B cell (primary cell): ENCODE measurements around the gene HNRNPLL. TPM values are rescaled to one million over a fixed set of nuclear protein-coding genes. Genes with fewer than 3 reads are reported as not detected.

Experiments
- ATAC-seq: fragments of 200-7000 bp; cut with Tn5 transposase; one replicate; pipeline ENCODE4 v1.10.0; 2021; ENCODE audit warnings: low read depth, mild to moderate bottlenecking, moderate number of reproducible peaks, moderate library complexity
- CTCF ChIA-PET: fragments of 350-600 bp; sonication (Branson Sonifier 250); formaldehyde crosslinking; loops from one replicate; lab custom pipeline; 2021; ENCODE audit warnings: antibody characterized with exemption, inconsistent platforms; lab: Charles Lee
- POLR2A ChIA-PET: fragments of 350-600 bp; sonication (Branson Sonifier 250); formaldehyde crosslinking; loops from one replicate; lab custom pipeline; 2021; ENCODE audit warnings: antibody characterized with exemption; lab: Charles Lee
- DNase-seq: peaks from one replicate; pipeline ENCODE4 v3.0.0; 2013
- H2AFZ ChIP-seq: 2 replicates; pipeline ENCODE4 v1.6.1; 2012; ENCODE audit warnings: mild to moderate bottlenecking, low read depth, low read length; ENCODE audit not compliant: insufficient read depth, poor library complexity, severe bottlenecking
- H3K27ac ChIP-seq, 2 donors: 1 replicate in 1 of 2; 2 replicates in 1 of 2; pipeline ENCODE4 v1.5.1; 2012 to 2013; ENCODE audit warnings: low read length in 2 of 2, mild to moderate bottlenecking in 2 of 2, moderate library complexity in 1 of 2
- H3K27me3 ChIP-seq, 4 experiments: fragments of 200-600 bp in 1 of 4; sonication (generic) in 1 of 4; replicated peaks in 1 of 4; 1 replicate in 2 of 4; 2 replicates in 2 of 4; pipeline versions ENCODE4 v1.6.1 to v1.7.0; 2013 to 2016; ENCODE audit warnings: low read length in 3 of 4, mild to moderate bottlenecking in 2 of 4, mixed read lengths in 1 of 4, moderate library complexity in 1 of 4; ENCODE audit not compliant: insufficient read depth in 4 of 4, control insufficient read depth in 3 of 4; ENCODE audit errors: control extremely low read depth in 1 of 4
- H3K36me3 ChIP-seq, 2 experiments: replicated peaks in 1 of 2; 1 replicate in 1 of 2; 2 replicates in 1 of 2; pipeline versions ENCODE4 v1.6.1 to v1.7.1; 2013; ENCODE audit warnings: low read length in 1 of 2; ENCODE audit not compliant: insufficient read depth in 2 of 2, control insufficient read depth in 1 of 2; ENCODE audit errors: control extremely low read depth in 1 of 2, extremely low read depth in 1 of 2
- H3K4me1 ChIP-seq, 2 donors: fragments of 200-600 bp in 1 of 2; sonication (generic) in 1 of 2; 1 replicate in 1 of 2; 2 replicates in 1 of 2; pipeline versions ENCODE4 v1.5.1 to v1.6.1; 2013 to 2017; ENCODE audit warnings: low read length in 2 of 2; ENCODE audit not compliant: control insufficient read depth in 2 of 2, insufficient read depth in 2 of 2
- H3K4me2 ChIP-seq: replicated peaks from 2 replicates; pipeline ENCODE3; 2012; ENCODE audit warnings: mild to moderate bottlenecking, low read depth, low read length; ENCODE audit not compliant: poor library complexity, severe bottlenecking
- H3K4me3 ChIP-seq, 5 experiments: fragments of 200-600 bp in 1 of 5; sonication (generic) in 1 of 5; 1 replicate in 3 of 5; 2 replicates in 2 of 5; pipeline versions ENCODE4 v1.5.1 to v1.7.0; 2011 to 2016; ENCODE audit warnings: low read length in 4 of 5, mild to moderate bottlenecking in 4 of 5, low read depth in 2 of 5, control low read depth in 1 of 5, moderate library complexity in 1 of 5; ENCODE audit not compliant: insufficient read depth in 1 of 5; ENCODE audit errors: control extremely low read depth in 1 of 5, extremely low read depth in 1 of 5
- H3K79me2 ChIP-seq: fragments of 200-600 bp; sonication (generic); one replicate; pipeline ENCODE4 v1.6.0; 2016; ENCODE audit warnings: low read length; ENCODE audit not compliant: control insufficient read depth, insufficient read depth
- H3K9ac ChIP-seq: fragments of 200-600 bp; sonication (generic); 2 replicates; pipeline ENCODE4 v1.6.1; 2017; ENCODE audit warnings: mild to moderate bottlenecking, low read length, moderate library complexity
- H3K9me3 ChIP-seq, 3 donors: one replicate each; pipeline versions ENCODE4 v1.6.1 to v1.7.1; 2013; ENCODE audit warnings: low read length in 2 of 3; ENCODE audit not compliant: control insufficient read depth in 2 of 3, insufficient read depth in 1 of 3; ENCODE audit errors: control extremely low read depth in 1 of 3
- H4K20me1 ChIP-seq: 2 replicates; pipeline ENCODE4 v1.6.0; 2012; ENCODE audit warnings: mild to moderate bottlenecking, low read length; ENCODE audit not compliant: insufficient read depth, control insufficient read depth, poor library complexity, severe bottlenecking
- H3K27ac Mint-ChIP-seq: one replicate; pipeline ENCODE4 v1.8.0; 2021; ENCODE audit warnings: mixed read lengths
- H3K27me3 Mint-ChIP-seq: one replicate; pipeline ENCODE4 v1.8.0; 2021; ENCODE audit warnings: mixed read lengths
- H3K4me1 Mint-ChIP-seq: one replicate; pipeline ENCODE4 v1.8.0; 2021; ENCODE audit warnings: mixed read lengths
- H3K4me3 Mint-ChIP-seq: one replicate; pipeline ENCODE4 v1.8.0; 2021; ENCODE audit warnings: mixed read lengths
- H3K9me3 Mint-ChIP-seq: one replicate; pipeline ENCODE4 v1.8.0; 2022; ENCODE audit warnings: mixed read lengths; ENCODE audit not compliant: insufficient read depth
- EZH2 ChIP-seq: IDR thresholded peaks from 2 replicates; pipeline ENCODE4 v1.6.1; 2012; ENCODE audit warnings: borderline replicate concordance, low read depth, mild to moderate bottlenecking, moderate library complexity, low read length; ENCODE audit not compliant: insufficient read depth, poor library complexity, severe bottlenecking
- WGBS: methylation state at CpG from one replicate; pipeline ENCODE4 v1.1.5; 2013; ENCODE audit warnings: missing lambda C conversion rate; ENCODE audit not compliant: insufficient coverage; 5-methylcytosine and 5-hydroxymethylcytosine counted together
- intact Hi-C: fragments of 100-400 bp; cut with micrococcal nuclease; formaldehyde crosslinking; loops from one replicate; pipeline ENCODE4 v1.10.0; 2022
- polyA plus RNA-seq: library from polyadenylated mRNA; depleted of rRNA; stranded (reverse); fragments of >200 nt; gene quantifications from 2 replicates; pipeline ENCODE4 v1.2.3, GENCODE V29; 2012
- total RNA-seq, 2 donors: library from RNA; stranded (reverse); fragments of 120-200 nt in 1 of 2; gene quantifications; 1 replicate in 1 of 2; 2 replicates in 1 of 2; pipeline versions ENCODE4 v1.2.3 to v1.2.4, GENCODE V29; 2013 to 2022
- TF ChIP-seq, protein P1 (sequence below): fragments of 200-600 bp; IDR thresholded peaks from one replicate; pipeline ENCODE4 v1.8.0; 2022; ENCODE audit warnings: antibody characterized with exemption, mild to moderate bottlenecking

Gene HNRNPLL
- total and polyA plus RNA-seq, 2 donors (not counting 1 experiment from before 2014, with no cell fraction given) = 2.1 to 6.7 TPM

DNA sequence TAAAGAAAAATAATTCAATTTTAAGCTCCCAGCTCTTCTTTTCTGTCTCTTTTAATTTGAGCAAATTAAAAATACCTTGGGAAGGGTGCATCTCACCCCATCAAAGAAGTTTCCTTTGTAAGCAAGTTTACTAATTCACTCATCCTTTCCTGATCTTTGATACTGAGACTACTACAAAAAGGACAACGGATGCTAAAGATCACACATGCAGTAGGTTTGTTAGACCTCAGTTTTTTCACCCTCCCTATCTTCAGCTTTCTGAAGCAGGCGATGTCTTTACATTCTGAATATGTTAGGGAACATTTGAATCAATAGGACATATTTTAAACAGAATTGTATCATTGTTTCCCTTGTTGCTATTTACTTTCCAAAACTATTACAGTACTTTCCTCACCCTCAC lies 6.0 kb upstream of the HNRNPLL start:
- no peak overlapping the region for H3K27ac Mint-ChIP-seq
- no peaks in the 10 kb centered on the region for H3K79me2 ChIP-seq
- H4K20me1 ChIP-seq = no peaks in the 10 kb centered on the region
- H3K4me2 ChIP-seq = no peak overlapping the region
- no peak overlapping the region for H3K9ac ChIP-seq
- no peak for TF ChIP-seq EZH2
- TF ChIP-seq, protein P1, sequence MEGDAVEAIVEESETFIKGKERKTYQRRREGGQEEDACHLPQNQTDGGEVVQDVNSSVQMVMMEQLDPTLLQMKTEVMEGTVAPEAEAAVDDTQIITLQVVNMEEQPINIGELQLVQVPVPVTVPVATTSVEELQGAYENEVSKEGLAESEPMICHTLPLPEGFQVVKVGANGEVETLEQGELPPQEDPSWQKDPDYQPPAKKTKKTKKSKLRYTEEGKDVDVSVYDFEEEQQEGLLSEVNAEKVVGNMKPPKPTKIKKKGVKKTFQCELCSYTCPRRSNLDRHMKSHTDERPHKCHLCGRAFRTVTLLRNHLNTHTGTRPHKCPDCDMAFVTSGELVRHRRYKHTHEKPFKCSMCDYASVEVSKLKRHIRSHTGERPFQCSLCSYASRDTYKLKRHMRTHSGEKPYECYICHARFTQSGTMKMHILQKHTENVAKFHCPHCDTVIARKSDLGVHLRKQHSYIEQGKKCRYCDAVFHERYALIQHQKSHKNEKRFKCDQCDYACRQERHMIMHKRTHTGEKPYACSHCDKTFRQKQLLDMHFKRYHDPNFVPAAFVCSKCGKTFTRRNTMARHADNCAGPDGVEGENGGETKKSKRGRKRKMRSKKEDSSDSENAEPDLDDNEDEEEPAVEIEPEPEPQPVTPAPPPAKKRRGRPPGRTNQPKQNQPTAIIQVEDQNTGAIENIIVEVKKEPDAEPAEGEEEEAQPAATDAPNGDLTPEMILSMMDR = no peak
- no CpG with 5 or more reads among the region's 2 CpGs for WGBS
- ATAC-seq = no peak
- peaks cover 73% of the 10 kb centered on the region for H3K27me3 Mint-ChIP-seq
- POLR2A ChIA-PET = no interaction called here
- no peak overlapping the region for H3K4me3 Mint-ChIP-seq
- no peak overlapping the region for H3K27ac ChIP-seq
- H2AFZ ChIP-seq = no peak overlapping the region
- DNase-seq = no peak
- no peak overlapping the region for H3K4me3 ChIP-seq
- H3K36me3 ChIP-seq = no peaks in the 10 kb centered on the region
- peaks cover 10 to 14% of the 10 kb centered on the region in 2 donors for H3K4me1 ChIP-seq
- intact Hi-C loops = no loop called here
- peaks cover 2 to 77% (median 56%) of the 10 kb centered on the region in 4 experiments for H3K27me3 ChIP-seq
- CTCF ChIA-PET = no interaction called here
- H3K9me3 ChIP-seq = peaks cover 0 to 11% (median 0%) of the 10 kb centered on the region in 3 donors
- peaks cover 12% of the 10 kb centered on the region for H3K4me1 Mint-ChIP-seq
- no peaks in the 10 kb centered on the region for H3K9me3 Mint-ChIP-seq

DNA sequence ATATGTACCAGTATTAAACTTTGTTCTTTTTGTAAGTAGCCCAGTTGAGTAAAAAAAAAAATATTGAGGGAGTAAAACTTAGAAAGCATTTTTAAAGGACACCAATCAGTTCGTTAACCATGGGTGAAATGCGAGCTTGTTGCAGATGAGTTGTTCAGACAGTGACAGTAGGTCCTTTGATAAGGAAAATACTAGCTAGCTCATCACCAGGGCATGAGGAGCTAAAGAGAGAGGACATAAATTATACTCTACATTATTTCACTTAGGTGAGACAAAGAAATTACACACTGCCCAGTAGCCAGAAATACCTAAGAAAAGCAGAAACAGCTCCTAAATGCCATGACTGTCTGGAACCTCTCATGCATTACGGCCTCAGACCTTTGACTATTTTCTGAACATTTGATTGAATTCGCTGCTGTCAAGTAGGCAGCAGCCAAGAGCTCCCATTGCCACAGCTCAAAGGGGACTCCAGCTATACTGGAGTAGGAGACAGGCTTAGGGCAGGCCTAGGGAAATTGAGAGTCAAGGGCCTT lies 2.6 kb upstream of the HNRNPLL start:
- Mint-ChIP-seq H3K27me3 (peaks cover 42% of the 10 kb centered on the region), H3K4me1 (peaks cover 22% of the 10 kb centered on the region), H3K4me3 (no peak overlapping the region), H3K9me3 (no peaks in the 10 kb centered on the region), H3K27ac (no peak overlapping the region)
- Histone ChIP-seq H3K4me2 (no peak overlapping the region), H2AFZ (no peak overlapping the region), H3K79me2 (no peaks in the 10 kb centered on the region), H3K27me3 (peaks cover 2 to 59% (median 41%) of the 10 kb centered on the region in 4 experiments), H3K36me3 (no peaks in the 10 kb centered on the region), H3K4me3 (no peak overlapping the region), H3K27ac (no peak overlapping the region), H4K20me1 (no peaks in the 10 kb centered on the region), H3K4me1 (peaks cover 15 to 29% of the 10 kb centered on the region in 2 donors), H3K9ac (no peak overlapping the region), H3K9me3 (peaks cover 0 to 18% (median 0%) of the 10 kb centered on the region in 3 donors)
- intact Hi-C loops = no loop called here
- TF ChIP-seq EZH2 = no peak
- TF ChIP-seq, protein P1 = no peak
- CTCF ChIA-PET = interaction anchor here (0.7 to 1.2 kb wide), 4 partner anchors 23 to 95 kb away, joined by 3 read pairs; partner anchors contain the start of gene GALM
- 65% methylated on average over 2 of the region's 4 CpGs for WGBS
- no peak for ATAC-seq
- POLR2A ChIA-PET = no interaction called here
- no peak for DNase-seq
